Forelimb muscle (tissue), 1 donor: ENCODE data around the gene AMBP. TPM values are rescaled to one million over a fixed set of nuclear protein-coding genes. Genes with fewer than 3 reads are reported as not detected.

Source experiments
- DNase-seq: peaks from one replicate; pipeline ENCODE4 v3.0.0-alpha.2; 2013; ENCODE audit warnings: low read depth
- polyA plus RNA-seq: library from polyadenylated mRNA; unstranded; fragments of 120-200 nt; gene quantifications from one replicate; pipeline ENCODE4 v1.2.1, GENCODE V29; 2013; ENCODE audit not compliant: insufficient read length

Gene AMBP
- polyA plus RNA-seq, 1 donor: not detected

DNA sequence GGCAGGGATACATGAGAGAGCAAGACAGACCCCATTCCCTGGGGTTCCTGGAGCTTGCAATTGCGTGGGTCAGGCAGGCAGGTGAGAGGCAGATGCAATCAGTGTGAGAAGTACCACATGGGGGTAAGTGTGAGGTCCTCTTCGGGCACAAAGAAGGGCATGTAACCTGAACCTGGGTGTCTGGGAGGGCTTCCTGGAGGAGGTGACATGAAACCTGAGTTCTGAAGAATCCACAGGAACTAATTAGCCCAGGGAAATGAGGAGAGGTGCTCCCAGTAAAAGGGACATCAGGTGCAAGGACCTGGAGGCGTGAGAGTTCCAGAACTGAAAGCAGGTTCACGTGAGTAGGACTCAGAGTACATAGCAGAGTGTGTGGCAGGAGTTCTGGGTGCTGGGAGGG lies 2.5 kb downstream of the AMBP start:
- DNase-seq: no peak

DNA sequence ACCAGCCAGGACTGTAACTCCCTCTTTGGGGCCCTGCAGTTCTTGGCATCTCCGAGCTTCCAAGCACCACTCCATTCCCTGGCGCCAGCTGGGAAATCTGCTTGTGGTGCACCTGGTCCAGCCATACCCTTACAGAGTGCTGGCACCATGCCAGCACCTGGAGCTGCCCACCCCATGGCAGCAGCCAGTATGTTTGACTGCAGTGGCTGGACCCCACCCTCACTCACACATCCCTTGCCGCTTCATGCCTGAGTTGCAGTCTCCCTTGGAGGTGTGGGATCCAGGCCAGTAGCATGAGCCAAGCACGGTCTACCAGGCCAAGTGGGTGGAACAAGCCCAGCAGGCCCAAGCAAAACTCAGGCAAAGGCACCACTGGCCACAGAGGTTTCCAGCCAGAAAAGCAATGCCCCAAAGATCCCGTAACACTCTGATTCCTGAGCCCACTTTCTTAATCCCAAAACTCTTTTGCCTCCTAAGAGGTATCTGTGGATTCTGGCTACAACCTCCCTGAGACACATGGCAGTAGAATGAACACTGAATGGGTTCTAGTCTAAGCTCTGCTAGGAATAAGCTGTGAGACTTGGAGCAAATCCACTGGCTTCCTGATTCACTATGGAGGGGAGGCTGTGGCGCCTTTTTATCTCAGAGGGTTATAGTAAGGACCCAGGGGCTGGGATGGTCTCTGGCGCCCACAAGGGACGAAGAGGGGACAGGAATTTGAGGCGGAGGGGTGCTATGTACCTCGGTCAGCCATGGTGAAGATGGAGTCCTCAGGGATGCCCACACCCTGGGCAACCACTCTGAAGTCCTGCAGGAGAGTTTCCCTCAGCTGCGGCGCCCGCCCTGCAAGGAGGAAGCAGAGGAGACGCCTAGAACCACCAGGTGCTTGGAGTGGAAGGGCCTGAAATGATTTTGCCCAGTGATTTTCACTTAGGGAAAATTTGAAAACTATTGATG lies 5.6 kb downstream of the AMBP start:
- no peak for DNase-seq

DNA sequence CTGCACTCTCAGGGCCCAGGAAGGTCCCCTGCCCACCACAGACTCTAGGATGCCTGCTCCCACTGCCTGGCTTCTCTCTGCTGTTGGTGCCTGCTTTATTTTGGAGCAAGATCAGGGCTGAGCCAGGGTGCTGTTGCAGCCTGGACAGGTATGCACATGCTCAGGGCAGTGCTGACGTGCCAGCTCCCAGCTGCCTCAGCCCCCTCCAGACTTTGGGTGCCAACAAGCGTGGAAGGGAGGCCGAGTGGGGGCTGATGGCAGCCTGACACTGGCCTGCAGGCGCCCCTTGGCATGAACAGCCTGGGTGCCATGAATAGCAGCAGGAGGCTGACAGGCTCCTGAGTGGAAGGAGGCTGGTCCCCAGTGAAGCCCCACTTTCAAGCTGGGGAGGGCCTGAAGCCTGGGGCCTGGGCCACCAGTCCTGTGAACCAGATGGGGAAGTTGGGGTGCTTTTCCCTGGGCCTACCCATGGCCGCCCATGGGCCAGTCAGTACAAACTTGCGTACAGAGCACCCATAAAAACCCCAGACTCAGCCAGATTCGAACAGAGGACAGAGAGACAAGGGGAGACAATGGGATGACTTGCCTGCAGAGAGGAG lies 6.8 kb downstream of the AMBP start:
- no peak for DNase-seq

GRCh38 chr9:114070188-114071103 lies 7.7 kb downstream of the AMBP start:
- no peak for DNase-seq

DNA sequence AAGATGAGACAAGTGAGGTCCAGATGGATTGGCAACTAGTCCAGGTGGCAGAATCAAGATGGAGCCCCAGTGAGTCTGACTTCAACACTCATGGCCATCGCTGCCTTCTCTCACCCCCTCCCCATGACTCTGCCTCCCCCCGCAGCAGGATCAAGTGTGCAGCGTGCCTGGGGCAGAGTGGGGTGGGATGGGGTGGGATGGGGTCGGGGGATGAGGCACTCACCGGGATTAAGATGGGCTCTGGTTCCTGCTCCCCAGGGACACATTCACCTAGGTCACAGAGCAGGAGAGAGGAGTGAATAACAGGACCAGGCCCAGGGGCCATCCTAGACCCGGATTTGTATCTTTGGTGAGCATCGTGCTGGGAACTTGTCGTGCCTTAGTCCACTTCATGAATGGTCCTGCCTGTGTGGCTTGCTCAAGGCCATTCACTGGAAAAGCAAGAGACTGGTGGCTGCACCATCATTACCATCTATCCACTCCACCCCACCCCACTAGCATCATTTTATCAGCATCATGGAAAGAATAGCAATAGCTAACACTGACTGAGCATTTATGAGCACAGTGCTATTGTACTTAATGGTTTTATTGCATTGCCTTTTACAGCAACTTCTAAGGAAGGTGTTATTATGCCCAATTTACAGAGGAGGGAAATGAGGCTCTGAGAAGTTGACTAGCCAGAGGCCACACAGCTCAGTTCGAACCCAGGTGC lies 8.5 kb downstream of the AMBP start:
- DNase-seq: no peak

DNA sequence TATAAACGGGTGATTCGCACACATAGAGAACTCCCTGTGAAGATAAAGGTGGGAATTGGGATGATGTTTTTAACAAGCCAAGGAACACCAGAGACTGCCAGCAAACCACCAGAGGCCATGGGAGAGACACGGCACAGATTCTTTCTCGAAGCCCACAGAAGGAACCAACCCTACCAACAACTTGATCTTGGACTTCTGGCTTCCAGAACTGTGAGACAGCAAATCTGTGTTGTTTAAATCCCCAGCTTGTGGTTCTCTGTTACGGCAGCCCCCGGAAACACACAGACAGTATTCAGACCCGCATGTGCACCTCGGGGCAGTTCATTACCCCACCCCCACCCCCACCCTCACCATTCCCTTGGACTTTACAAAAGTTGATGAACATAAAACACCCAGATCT lies 12.8 kb downstream of the AMBP start:
- DNase-seq: no peak

GRCh38 chr9:114061830-114062474 lies 16.1 kb downstream of the AMBP start:
- DNase-seq: no peak

GRCh38 chr9:114061292-114061691 lies 16.8 kb downstream of the AMBP start:
- no peak for DNase-seq

DNA sequence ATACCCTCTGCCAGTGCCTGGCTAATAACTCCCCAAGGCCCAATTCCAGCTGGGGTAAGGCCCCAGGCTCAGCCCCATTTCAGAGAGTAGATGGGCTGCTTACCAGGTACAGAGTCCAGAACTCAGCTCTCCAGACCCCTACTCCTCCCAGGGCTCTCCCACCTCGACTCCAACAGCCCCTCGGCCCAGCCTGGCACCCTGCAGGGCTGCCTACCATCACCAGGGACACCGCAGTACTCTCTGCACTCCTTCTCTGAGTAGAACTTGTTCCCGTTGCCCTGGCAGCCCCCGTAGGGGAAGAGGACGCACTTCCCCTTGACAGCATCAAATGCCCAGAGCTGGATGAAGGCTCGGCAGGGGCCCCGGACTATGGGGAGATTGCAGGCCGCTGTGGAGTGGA lies 17.4 kb downstream of the AMBP start:
- no peak for DNase-seq

GRCh38 chr9:114060070-114060469 lies 18.0 kb downstream of the AMBP start:
- no peak for DNase-seq

- DNase-seq: no peak
These were observed 18.9 kb downstream of the AMBP start for GRCh38 chr9:114059047-114059803.

- no peak for DNase-seq
These were observed 19.4 kb downstream of the AMBP start for GRCh38 chr9:114058688-114059046.

DNA sequence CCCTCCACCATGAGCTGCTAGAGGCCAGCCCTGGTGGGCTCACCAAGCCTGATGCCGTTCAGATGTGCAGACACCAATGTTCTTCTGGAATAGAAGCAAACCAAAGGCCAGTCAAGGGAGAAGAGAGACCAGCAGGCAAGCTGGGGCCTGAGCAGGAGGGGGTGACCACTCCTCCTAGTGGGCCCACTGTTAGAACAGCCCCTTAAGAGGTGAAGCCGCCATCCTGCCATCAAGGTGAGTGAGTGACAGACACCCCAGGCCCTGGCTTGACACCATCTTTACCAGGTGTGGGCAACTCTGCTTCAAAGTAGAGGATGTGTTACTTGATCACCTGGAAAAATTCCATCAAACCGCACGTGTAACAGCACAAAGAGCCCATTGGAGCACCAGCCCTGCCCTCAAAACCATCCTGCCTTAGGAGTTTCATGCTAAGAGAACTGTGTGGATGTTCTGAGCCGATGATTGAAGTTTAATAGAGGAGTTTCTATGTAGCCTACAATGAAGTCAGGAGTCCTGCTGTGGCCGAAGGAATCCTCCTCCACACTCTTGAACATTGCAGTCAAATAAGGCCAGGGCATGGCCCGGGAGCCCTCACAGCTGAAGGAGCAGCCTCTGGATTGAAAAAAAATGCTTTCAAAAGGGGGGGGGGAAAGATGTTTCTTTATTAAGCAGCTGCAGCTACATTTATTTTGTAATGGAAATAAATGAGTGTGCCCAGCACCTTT lies 20.8 kb downstream of the AMBP start:
- no peak for DNase-seq

GRCh38 chr9:114056527-114056926 lies 21.6 kb downstream of the AMBP start:
- no peak for DNase-seq

DNA sequence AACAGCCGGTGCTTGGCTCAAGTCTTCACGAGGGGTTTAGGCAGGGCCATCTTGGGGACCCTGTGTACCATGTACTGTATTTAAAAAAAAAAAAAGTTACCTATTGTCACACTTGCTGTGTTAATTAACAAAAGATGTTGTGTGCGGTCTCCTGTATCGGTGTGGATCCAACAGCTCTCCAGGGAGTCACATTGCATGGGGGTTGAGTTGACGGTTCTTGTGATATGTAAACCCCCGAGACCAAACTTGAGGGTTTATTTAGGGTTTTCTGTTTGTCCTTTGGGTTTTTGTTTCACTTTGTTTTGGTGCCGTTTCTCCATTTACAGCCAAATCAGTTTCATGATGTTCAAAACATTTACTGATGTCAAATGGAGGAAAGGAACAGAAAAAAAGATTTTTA lies 22.2 kb downstream of the AMBP start:
- no peak for DNase-seq

DNA sequence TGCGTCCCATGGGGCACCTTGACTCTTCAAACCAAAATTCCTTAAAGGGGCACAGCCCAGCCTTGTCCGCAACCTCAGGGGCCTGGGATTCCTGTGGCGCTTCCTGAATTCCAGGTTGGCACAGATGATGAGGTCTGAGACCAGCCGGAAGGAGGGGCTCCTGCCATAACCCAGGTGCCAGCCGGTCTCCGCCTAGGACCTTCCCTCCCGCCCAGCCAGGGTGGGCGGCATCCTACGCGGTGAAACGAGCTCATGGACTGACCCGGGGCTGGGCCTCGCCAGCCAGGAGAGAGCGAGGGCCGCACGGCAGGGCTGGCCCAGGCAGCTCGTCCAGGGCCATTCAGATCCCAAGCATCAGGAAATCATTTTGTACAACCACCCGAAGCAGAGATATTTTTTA lies 23.0 kb downstream of the AMBP start:
- no peak for DNase-seq

DNA sequence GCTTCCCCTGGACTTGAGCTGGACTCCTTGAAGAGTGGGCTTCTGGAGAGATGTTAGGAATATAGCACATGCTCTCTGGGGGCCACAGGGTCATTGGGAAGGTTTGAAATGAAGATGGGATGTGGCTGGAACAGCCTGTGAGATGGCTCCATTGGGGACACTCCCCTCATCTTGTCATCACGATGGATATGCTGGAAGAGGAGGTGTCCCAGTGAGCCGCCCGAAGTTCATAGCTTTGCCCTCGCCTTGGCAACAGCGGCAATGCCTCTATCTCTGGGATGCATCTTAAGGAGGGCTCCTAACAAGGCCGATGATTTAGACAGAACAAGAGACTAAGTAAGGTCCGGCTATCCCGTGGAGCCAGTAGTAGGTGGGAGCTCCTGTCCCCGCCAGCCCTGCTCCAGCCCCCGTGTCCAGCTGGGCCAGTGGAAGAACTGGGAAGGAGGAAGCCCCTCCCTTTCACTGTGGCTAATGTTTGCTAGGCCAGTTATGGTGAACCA lies 23.9 kb downstream of the AMBP start:
- DNase-seq: no peak

DNA sequence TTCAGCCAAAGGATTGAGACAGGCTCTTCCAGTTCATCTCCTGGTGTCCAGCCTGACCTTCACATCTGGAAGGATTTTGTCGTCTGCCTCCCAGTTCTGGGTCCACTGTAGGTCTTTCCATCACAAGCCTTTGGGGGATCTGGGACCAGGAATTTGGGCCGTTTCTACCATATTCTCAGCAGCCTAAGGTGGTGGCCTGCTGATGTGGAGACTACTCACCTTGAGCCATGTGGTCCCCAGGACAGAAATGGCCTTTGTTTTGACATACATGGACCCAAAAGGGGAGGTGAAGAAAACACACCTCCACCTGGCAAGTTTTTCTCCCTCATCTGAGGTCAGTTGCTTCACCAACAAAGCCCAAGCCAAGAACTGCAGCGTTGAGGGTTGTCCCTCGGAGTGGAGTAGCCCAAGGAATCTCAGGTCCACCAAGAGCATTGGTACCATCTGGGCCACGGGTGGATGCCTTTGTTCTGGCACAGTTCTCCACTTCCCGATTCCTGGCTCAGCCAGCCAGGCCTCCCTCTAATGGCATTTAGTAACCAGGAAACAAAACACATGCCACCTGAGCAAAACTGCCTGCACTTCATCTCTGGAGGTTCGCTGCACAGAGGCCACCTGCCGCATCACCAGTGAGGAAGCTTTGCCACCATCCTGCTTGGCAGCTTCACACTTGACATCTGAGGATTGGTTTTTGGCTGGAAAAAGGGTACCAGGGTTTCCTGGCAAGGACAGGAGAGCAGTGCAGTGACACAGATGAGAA lies 24.7 kb downstream of the AMBP start:
- DNase-seq: no peak

- DNase-seq: no peak
These were observed 26.4 kb downstream of the AMBP start for GRCh38 chr9:114051706-114052105.
